Left ventricle myocardium inferior (tissue), 1 donor: ENCODE results near the gene FAM163B. TPM values are rescaled to one million over a fixed set of nuclear protein-coding genes. Genes with fewer than 3 reads are reported as not detected.

Experiments
- DNase-seq: peaks from one replicate; pipeline ENCODE4 v3.0.0-alpha.2; 2020
- H3K27ac ChIP-seq: fragments of 200-600 bp; replicated peaks from 2 replicates; pipeline ENCODE4 v1.8.0; 2021
- H3K27me3 ChIP-seq: fragments of 200-600 bp; 2 replicates; pipeline ENCODE4 v1.8.0; 2021; ENCODE audit warnings: low read depth
- H3K36me3 ChIP-seq: fragments of 200-600 bp; 2 replicates; pipeline ENCODE4 v1.8.0; 2021
- H3K4me1 ChIP-seq: fragments of 200-600 bp; 2 replicates; pipeline ENCODE4 v1.8.0; 2021
- H3K4me3 ChIP-seq: fragments of 200-600 bp; 2 replicates; pipeline ENCODE4 v1.8.0; 2021; ENCODE audit warnings: mild to moderate bottlenecking, moderate library complexity
- H3K9me3 ChIP-seq: fragments of 200-600 bp; replicated peaks from 2 replicates; pipeline ENCODE4 v1.8.0; 2021
- CTCF ChIP-seq: fragments of 200-600 bp; IDR thresholded peaks from 2 replicates; pipeline ENCODE4 v1.8.0; 2021; ENCODE audit warnings: antibody characterized with exemption, mild to moderate bottlenecking, borderline replicate concordance
- intact Hi-C: fragments of 100-400 bp; cut with micrococcal nuclease; formaldehyde crosslinking; loops from one replicate; pipeline ENCODE4 v1.11.0; 2022
- total RNA-seq: library from RNA; stranded (reverse); fragmentation: NEBNext Ultra II Directional; extraction: Animal tissue kit (Norgen Biotek cat#: 25700); gene quantifications from one replicate; pipeline ENCODE4 v1.2.1, GENCODE V29; 2021
- donor health status: DM: no; HTN: yes; CAD: no; lungs with severe emphysema.

FAM163B gene
- total RNA-seq, 1 donor from 2014 or later = not detected

DNA sequence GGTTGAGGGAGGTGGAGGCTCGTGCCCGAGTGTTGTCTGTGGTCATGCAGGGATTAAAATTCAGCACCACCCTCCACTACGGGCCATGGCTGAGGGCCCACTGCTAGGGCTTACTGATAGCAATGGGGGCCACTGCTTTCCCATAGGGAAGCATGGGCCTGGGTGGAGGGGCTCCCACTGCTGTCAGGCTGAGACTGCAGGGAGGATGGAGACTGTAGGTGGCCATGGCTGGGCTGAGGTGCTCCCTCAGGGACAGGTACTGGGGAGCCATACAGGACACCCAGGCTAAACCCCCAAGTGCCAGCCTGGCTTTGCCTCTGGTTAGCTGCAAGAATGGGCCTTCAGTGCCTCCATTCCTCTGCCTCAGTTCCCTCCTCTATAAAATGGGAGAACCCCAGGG, 26.1 kb downstream of the FAM163B start:
- no peaks in the 10 kb centered on the region for H3K9me3 ChIP-seq
- H3K27ac ChIP-seq = peak overlapping the region; percentile 81
- intact Hi-C loops = no loop called here
- H3K4me1 ChIP-seq = peaks cover 53% of the 10 kb centered on the region
- peaks cover 52% of the 10 kb centered on the region for H3K27me3 ChIP-seq
- no peak overlapping the region for H3K4me3 ChIP-seq
- no peak for TF ChIP-seq CTCF
- no peak for DNase-seq
- H3K36me3 ChIP-seq = no peaks in the 10 kb centered on the region

DNA sequence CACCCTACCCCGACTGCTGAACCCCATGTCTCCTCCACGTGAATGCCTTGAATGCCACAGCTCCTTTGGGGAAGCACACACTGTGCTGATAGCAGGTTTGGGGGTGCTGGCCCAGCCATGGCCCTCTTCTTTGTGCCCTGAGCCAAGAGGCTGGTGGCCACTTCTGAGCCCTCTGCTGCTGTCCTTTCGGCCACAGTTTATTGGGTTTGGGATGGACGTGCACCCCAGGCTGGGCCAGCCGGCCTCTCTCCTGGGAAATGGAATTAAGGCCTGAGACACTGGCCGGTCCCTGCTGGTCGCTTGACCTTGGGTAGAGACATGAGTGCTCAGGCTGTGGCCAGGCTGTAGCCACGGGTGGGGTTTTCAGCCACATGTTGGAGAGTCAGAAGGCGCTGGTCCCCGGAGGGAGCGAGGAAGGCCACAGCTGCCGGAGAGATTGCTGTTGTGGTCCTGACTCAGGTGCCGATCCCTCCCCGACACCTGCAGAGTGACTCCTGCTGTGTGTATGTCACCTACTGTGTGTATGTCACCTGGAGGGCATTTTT, 26.6 kb downstream of the FAM163B start:
- peak overlapping the region; percentile 81 for H3K27ac ChIP-seq

DNA sequence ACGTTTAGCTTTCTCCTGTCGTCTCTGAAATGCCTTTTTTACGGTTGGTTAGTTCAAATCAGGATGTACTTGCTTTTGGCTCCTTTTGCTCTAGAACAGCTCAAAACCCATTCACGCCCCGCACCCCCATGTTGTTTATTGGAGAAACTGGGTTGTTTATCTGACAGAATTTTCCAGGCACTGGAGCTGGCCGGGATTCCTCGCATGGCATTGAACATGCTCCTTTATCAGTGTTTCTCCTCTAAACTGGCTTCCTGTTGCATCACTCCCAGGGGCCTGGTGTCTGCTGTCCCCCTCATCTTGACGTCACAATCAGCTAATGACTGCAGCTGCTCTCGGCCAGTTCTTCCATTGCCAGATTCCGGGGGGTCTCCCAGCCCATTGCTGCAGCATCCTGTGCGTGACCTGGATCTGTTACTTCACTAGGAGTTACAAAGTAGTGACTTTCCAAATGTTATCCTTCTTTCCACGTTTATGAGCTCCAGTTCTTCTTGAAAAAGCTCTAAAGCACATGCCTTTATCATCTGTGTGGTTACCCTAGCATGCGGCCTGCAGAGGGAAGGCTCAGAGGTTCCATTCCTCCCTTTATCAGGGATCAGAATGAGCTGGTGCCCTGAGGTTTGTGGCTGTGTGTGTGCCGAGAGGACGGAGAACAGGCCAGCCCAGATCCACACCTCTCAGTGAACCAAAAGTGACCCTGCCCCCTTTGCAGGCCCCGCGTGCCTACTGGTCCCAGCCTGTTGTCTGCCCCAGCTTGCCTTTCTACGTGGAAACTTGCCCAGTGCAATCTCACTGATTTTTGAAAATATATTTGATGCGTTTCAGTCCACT, 27.5 kb downstream of the FAM163B start:
- intact Hi-C loops = no loop called here
- H3K27ac ChIP-seq = peak overlapping the region; percentile 81
- H3K4me3 ChIP-seq = no peak overlapping the region
- peaks cover 65% of the 10 kb centered on the region for H3K4me1 ChIP-seq
- no peaks in the 10 kb centered on the region for H3K9me3 ChIP-seq
- peaks cover 52% of the 10 kb centered on the region for H3K27me3 ChIP-seq
- no peak for TF ChIP-seq CTCF
- peak; percentile 75 for DNase-seq
- H3K36me3 ChIP-seq = no peaks in the 10 kb centered on the region

More for the DNA sequence above, 26.6 kb downstream of the FAM163B start:
- Histone ChIP-seq H3K36me3 (no peaks in the 10 kb centered on the region), H3K4me1 (peaks cover 56% of the 10 kb centered on the region), H3K27me3 (peaks cover 52% of the 10 kb centered on the region), H3K4me3 (no peak overlapping the region), H3K9me3 (no peaks in the 10 kb centered on the region)
- no peak for DNase-seq
- TF ChIP-seq CTCF = no peak
- intact Hi-C loops = no loop called here

GRCh38 chr9:133581011-133581410, 28.2 kb downstream of the FAM163B start:
- Histone ChIP-seq H3K9me3 (no peaks in the 10 kb centered on the region), H3K27me3 (peaks cover 46% of the 10 kb centered on the region), H3K4me1 (peaks cover 68% of the 10 kb centered on the region), H3K36me3 (no peaks in the 10 kb centered on the region), H3K27ac (peak overlapping the region; percentile 63), H3K4me3 (no peak overlapping the region)
- no peak for TF ChIP-seq CTCF
- intact Hi-C loops = no loop called here
- DNase-seq = no peak

GRCh38 chr9:133580419-133580738, 28.8 kb downstream of the FAM163B start:
- peaks cover 68% of the 10 kb centered on the region for H3K4me1 ChIP-seq
- intact Hi-C loops = no loop called here
- H3K27ac ChIP-seq = no peak overlapping the region
- no peak for DNase-seq
- H3K9me3 ChIP-seq = no peaks in the 10 kb centered on the region
- H3K36me3 ChIP-seq = no peaks in the 10 kb centered on the region
- no peak overlapping the region for H3K4me3 ChIP-seq
- no peak for TF ChIP-seq CTCF
- H3K27me3 ChIP-seq = peaks cover 46% of the 10 kb centered on the region
